Smooth muscle cell (in vitro differentiated cells): ENCODE measurements around the gene HS6ST3. TPM values are rescaled to one million over a fixed set of nuclear protein-coding genes. Genes with fewer than 3 reads are reported as not detected.

Experiments
- DNase-seq: peaks from one replicate; lab custom pipeline; 2025; ENCODE audit not compliant: unreplicated experiment; lab: John Stamatoyannopoulos, UW
- H2AFZ ChIP-seq: fragments of 200-600 bp; sonication (generic); 2 replicates; pipeline ENCODE4 v1.6.0; 2016; ENCODE audit warnings: antibody characterized with exemption, low read depth, mild to moderate bottlenecking
- H3F3A ChIP-seq: fragments of 200-600 bp; sonication (generic); 2 replicates; pipeline ENCODE4 v1.6.0; 2017; ENCODE audit warnings: antibody characterized with exemption, low read depth
- H3K27ac ChIP-seq: fragments of 200-600 bp; sonication (generic); 2 replicates; pipeline ENCODE4 v1.5.1; 2016; ENCODE audit warnings: low read depth, mild to moderate bottlenecking
- H3K27me3 ChIP-seq: fragments of 200-600 bp; sonication (generic); 2 replicates; pipeline ENCODE4 v1.6.1; 2016; ENCODE audit warnings: low read depth, mild to moderate bottlenecking
- H3K36me3 ChIP-seq: fragments of 200-600 bp; sonication (generic); 2 replicates; pipeline ENCODE4 v1.5.1; 2016; ENCODE audit warnings: low read depth
- H3K4me1 ChIP-seq: fragments of 200-600 bp; sonication (generic); 2 replicates; pipeline ENCODE4 v1.5.1; 2016; ENCODE audit warnings: low read depth
- H3K4me2 ChIP-seq: fragments of 200-600 bp; sonication (generic); 2 replicates; pipeline ENCODE4 v1.6.0; 2016; ENCODE audit warnings: mild to moderate bottlenecking
- H3K4me3 ChIP-seq: fragments of 200-600 bp; sonication (generic); 2 replicates; pipeline ENCODE4 v1.5.1; 2016; ENCODE audit warnings: mild to moderate bottlenecking
- H3K79me2 ChIP-seq: fragments of 200-600 bp; sonication (generic); 2 replicates; pipeline ENCODE4 v1.6.0; 2016; ENCODE audit warnings: low read depth, mild to moderate bottlenecking
- H3K9ac ChIP-seq: fragments of 200-600 bp; sonication (generic); 2 replicates; pipeline ENCODE4 v1.6.0; 2016; ENCODE audit warnings: low read depth
- H3K9me3 ChIP-seq: fragments of 200-600 bp; sonication (generic); replicated peaks from 2 replicates; pipeline ENCODE4 v1.5.1; 2016; ENCODE audit warnings: low read depth
- H4K20me1 ChIP-seq: fragments of 200-600 bp; sonication (generic); 2 replicates; pipeline ENCODE4 v1.6.0; 2016; ENCODE audit warnings: low read depth
- WGBS: methylation state at CpG from one replicate; pipeline ENCODE4 v1.1.7; 2016; ENCODE audit warnings: low lambda C conversion rate; 5-methylcytosine and 5-hydroxymethylcytosine counted together
- polyA plus RNA-seq: library from polyadenylated mRNA; unstranded; fragments of >200 nt; fragmentation: Nextera tagmentation; extraction: Ambion mirVana; gene quantifications from 2 replicates; pipeline ENCODE4 v1.2.1, GENCODE V29; 2016
- total RNA-seq: library from RNA; depleted of rRNA; stranded (reverse); fragments of >200 nt; gene quantifications from 2 replicates; pipeline ENCODE4 v1.2.3, GENCODE V29; 2014
- TF ChIP-seq, protein P1 (sequence below): fragments of 200-600 bp; sonication (generic); IDR thresholded peaks from 2 replicates; pipeline ENCODE4 v1.5.1; 2017; ENCODE audit warnings: borderline replicate concordance, mild to moderate bottlenecking, antibody characterized with exemption; ENCODE audit not compliant: insufficient read depth, poor library complexity, severe bottlenecking

The HS6ST3 gene
- total and polyA plus RNA-seq, 2 experiments from 2014 or later = 0.09 TPM; not detected in 1

DNA sequence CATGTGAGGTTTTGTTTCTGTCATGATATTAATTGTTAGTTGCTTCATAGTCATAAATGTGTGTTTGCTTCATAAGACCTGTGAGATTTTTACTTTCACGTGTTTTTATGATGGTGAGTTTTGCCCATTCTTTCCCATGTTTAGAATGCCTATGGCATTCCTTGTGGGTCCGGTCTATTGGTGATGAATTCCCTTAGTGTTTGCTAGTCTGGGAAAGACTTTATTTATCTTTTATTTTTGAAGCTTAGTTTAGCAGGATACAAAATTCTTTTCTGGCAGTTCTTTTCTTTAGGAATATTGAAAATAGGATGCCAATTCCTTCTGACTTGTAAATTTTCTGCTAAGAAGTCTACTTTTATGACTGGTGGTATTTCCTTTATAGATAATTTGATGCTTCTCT, 571.7 kb downstream of the HS6ST3 start:
- 94% methylated on average over 2 of the region's 2 CpGs for WGBS

DNA sequence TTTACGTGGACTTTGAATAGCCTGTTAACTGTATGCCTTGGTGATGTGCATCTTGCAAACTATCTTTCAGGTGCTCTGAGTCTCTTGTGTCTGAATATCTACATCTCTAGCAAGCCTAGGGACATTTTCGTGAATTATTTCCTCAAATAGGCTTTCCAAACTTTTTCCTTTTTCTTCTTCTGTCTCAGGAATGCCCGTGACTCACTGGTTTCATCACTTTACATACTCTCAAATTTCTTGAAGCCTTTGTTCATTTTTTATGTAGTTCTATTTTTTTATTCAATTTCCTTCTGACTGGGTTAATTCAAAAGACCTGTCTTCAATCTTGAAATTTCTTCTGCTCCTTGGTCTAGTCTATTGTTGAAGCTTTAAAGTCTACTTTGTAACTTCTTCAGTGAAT, 572.1 kb downstream of the HS6ST3 start:
- H3K27ac ChIP-seq = no peak overlapping the region
- H3K4me2 ChIP-seq = no peak overlapping the region
- WGBS = 83% methylated on average over 3 of the region's 3 CpGs

More for the DNA sequence above, 571.7 kb downstream of the HS6ST3 start:
- DNase-seq = no peak
- Histone ChIP-seq H3F3A (no peaks in the 10 kb centered on the region), H2AFZ (no peak overlapping the region), H3K27me3 (no peaks in the 10 kb centered on the region), H4K20me1 (no peaks in the 10 kb centered on the region), H3K79me2 (no peaks in the 10 kb centered on the region), H3K4me2 (no peak overlapping the region), H3K9me3 (no peaks in the 10 kb centered on the region), H3K4me3 (no peak overlapping the region), H3K9ac (no peak overlapping the region), H3K27ac (no peak overlapping the region), H3K4me1 (no peaks in the 10 kb centered on the region), H3K36me3 (no peaks in the 10 kb centered on the region)
- TF ChIP-seq, protein P1, sequence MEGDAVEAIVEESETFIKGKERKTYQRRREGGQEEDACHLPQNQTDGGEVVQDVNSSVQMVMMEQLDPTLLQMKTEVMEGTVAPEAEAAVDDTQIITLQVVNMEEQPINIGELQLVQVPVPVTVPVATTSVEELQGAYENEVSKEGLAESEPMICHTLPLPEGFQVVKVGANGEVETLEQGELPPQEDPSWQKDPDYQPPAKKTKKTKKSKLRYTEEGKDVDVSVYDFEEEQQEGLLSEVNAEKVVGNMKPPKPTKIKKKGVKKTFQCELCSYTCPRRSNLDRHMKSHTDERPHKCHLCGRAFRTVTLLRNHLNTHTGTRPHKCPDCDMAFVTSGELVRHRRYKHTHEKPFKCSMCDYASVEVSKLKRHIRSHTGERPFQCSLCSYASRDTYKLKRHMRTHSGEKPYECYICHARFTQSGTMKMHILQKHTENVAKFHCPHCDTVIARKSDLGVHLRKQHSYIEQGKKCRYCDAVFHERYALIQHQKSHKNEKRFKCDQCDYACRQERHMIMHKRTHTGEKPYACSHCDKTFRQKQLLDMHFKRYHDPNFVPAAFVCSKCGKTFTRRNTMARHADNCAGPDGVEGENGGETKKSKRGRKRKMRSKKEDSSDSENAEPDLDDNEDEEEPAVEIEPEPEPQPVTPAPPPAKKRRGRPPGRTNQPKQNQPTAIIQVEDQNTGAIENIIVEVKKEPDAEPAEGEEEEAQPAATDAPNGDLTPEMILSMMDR = no peak

DNA sequence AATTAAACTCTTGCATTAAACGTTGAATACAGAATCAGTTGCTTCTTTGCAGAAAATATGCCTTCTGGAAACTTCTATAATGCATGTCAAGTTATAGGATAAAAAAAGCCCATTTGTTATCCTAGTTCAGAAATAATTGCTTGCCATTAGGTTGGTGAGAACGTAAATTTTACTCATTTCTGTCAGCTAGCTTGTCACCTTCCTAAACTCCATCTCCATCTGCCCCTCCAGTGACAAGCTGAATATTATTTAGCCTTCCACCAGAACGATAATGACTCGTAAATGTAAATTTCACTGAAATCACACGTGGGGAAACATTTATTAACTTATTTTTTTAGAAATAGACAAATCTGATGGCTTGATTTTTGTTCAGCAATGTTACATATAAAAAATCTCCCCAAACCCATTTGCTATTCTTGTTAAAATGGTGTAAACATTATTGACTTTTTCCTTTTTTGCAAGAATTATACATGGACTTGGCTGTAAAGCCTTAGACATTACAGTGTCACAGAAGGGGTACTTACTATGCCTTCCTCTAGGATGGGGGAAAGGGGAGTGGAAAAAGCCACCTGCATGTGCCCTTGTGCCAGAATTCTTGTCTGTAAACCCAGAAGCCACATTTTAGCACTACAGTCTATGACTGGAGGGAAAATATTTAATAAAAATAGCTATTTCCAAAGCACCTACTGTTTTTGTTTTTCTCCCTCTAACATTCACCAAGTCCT, 577.5 kb downstream of the HS6ST3 start:
- no peaks in the 10 kb centered on the region for H3F3A ChIP-seq
- H3K79me2 ChIP-seq = no peaks in the 10 kb centered on the region
- no peak overlapping the region for H3K4me2 ChIP-seq
- no peaks in the 10 kb centered on the region for H3K27me3 ChIP-seq
- H3K27ac ChIP-seq = no peak overlapping the region
- no peak for DNase-seq
- no peak overlapping the region for H3K9ac ChIP-seq
- H4K20me1 ChIP-seq = no peaks in the 10 kb centered on the region
- H3K4me3 ChIP-seq = no peak overlapping the region
- H2AFZ ChIP-seq = no peak overlapping the region
- no peaks in the 10 kb centered on the region for H3K36me3 ChIP-seq
- TF ChIP-seq, protein P1 = no peak
- WGBS = 83% methylated on average over 5 of the region's 5 CpGs
- no peaks in the 10 kb centered on the region for H3K4me1 ChIP-seq
- H3K9me3 ChIP-seq = no peaks in the 10 kb centered on the region

More for the DNA sequence above, 572.1 kb downstream of the HS6ST3 start:
- H2AFZ ChIP-seq = no peak overlapping the region
- no peak overlapping the region for H3K4me3 ChIP-seq
- H3K9ac ChIP-seq = no peak overlapping the region
- no peaks in the 10 kb centered on the region for H3F3A ChIP-seq
- no peaks in the 10 kb centered on the region for H3K9me3 ChIP-seq
- H3K27me3 ChIP-seq = no peaks in the 10 kb centered on the region
- TF ChIP-seq, protein P1 = no peak
- H3K36me3 ChIP-seq = no peaks in the 10 kb centered on the region
- DNase-seq = no peak
- no peaks in the 10 kb centered on the region for H4K20me1 ChIP-seq
- H3K4me1 ChIP-seq = no peaks in the 10 kb centered on the region
- no peaks in the 10 kb centered on the region for H3K79me2 ChIP-seq

DNA sequence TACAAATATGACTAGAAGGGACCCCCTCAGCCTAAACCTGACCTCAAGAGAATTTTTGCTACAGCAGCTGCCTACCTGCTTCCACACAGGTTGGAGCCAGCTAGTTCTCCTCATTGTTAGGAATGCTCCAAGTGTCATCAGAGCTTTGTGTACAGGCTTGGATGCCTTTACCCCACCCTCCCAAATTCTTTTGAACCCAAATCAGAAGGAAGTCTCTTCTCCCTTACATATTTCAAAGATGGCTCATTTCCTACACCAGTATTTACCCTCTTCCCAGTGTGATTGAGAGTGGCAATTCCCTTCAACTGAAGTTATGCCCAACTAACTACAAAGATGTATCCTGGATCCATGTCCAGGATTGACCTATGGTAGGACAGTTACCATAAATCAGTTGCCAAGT, 581.2 kb downstream of the HS6ST3 start:
- no peaks in the 10 kb centered on the region for H4K20me1 ChIP-seq
- no peak for DNase-seq
- H3K4me2 ChIP-seq = no peak overlapping the region
- H3K36me3 ChIP-seq = no peaks in the 10 kb centered on the region
- TF ChIP-seq, protein P1 = no peak
- no peaks in the 10 kb centered on the region for H3K4me1 ChIP-seq
- no peaks in the 10 kb centered on the region for H3K27me3 ChIP-seq
- H3K4me3 ChIP-seq = no peak overlapping the region
- H3K27ac ChIP-seq = no peak overlapping the region
- H3K9me3 ChIP-seq = no peaks in the 10 kb centered on the region
- H3F3A ChIP-seq = no peaks in the 10 kb centered on the region
- no peak overlapping the region for H2AFZ ChIP-seq
- H3K9ac ChIP-seq = no peak overlapping the region
- H3K79me2 ChIP-seq = no peaks in the 10 kb centered on the region
